ENCODE measurements around the gene PSMD6. TPM values are rescaled to one million over a fixed set of nuclear protein-coding genes. Genes with fewer than 3 reads are reported as not detected.

The PSMD6 gene
- total RNA-seq, 2 donors from 2014 or later = 50.3 to 75.8 TPM

DNA sequence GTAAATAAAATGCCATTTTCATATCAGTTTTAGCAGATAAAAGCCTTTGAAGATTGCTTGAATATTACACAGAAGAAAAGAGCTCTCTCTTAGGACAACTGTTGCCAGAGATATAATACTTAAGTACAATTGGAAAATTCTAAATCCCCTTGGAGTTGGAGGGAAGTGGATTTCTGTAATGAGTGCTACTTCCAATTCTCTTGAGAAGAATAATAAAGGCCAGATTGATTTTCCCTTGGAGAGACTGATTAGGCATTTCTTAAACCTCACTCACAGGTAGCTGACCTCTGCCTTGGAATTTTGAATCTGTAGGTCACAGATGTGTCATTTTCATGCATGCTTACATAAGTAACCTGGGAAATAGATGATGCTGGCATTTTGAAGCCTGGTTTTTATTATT lies 29.8 kb upstream of the PSMD6 start:
- TF ChIP-seq, protein P1, sequence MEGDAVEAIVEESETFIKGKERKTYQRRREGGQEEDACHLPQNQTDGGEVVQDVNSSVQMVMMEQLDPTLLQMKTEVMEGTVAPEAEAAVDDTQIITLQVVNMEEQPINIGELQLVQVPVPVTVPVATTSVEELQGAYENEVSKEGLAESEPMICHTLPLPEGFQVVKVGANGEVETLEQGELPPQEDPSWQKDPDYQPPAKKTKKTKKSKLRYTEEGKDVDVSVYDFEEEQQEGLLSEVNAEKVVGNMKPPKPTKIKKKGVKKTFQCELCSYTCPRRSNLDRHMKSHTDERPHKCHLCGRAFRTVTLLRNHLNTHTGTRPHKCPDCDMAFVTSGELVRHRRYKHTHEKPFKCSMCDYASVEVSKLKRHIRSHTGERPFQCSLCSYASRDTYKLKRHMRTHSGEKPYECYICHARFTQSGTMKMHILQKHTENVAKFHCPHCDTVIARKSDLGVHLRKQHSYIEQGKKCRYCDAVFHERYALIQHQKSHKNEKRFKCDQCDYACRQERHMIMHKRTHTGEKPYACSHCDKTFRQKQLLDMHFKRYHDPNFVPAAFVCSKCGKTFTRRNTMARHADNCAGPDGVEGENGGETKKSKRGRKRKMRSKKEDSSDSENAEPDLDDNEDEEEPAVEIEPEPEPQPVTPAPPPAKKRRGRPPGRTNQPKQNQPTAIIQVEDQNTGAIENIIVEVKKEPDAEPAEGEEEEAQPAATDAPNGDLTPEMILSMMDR (IDR thresholded peaks at IDR 0.05) = no peak
- no peaks in the 10 kb centered on the region for H3K4me1 ChIP-seq

DNA sequence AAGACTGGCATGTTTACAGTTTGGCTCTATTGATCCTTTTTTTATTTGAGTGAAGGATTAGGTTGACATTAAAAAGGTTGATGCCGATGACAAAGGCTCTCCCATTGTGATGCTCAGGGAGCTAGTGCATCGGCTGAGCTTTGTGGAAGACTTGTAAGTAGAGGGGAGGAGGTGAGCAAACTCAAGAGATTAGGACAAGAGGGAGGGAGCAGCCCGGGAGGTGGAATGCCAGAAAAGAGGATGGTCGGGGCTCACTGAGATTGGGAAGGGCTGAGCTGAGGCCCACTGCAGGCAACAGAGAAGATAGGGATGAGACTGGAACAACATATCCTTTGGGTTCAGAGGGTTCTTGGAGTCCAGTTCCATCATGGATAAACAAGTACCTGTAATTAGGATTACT lies 26.5 kb upstream of the PSMD6 start:
- no peak overlapping the region for H3K4me3 ChIP-seq
- no peak overlapping the region for H3K27ac ChIP-seq
- no peak for DNase-seq
- intact Hi-C loops (cut with DNase I) = no loop called here
- no peaks in the 10 kb centered on the region for H3K27me3 ChIP-seq
- H3K36me3 ChIP-seq = no peaks in the 10 kb centered on the region
- no peak overlapping the region for H3K9ac ChIP-seq (ENCODE audit: low read depth in 2 of 2, low read length in 2 of 2)
- TF ChIP-seq, protein P1 (IDR thresholded peaks at IDR 0.05) = no peak
- H3K4me1 ChIP-seq = no peaks in the 10 kb centered on the region
- no peaks in the 10 kb centered on the region for H3K9me3 ChIP-seq

More for the DNA sequence above, 29.8 kb upstream of the PSMD6 start:
- Histone ChIP-seq H3K27ac (no peak overlapping the region), H3K36me3 (no peaks in the 10 kb centered on the region), H3K9ac (ENCODE audit: low read depth in 2 of 2, low read length in 2 of 2) (no peak overlapping the region), H3K4me3 (no peak overlapping the region), H3K27me3 (no peaks in the 10 kb centered on the region), H3K9me3 (no peaks in the 10 kb centered on the region)
- intact Hi-C loops (cut with DNase I) = no loop called here
- no peak for DNase-seq

DNA sequence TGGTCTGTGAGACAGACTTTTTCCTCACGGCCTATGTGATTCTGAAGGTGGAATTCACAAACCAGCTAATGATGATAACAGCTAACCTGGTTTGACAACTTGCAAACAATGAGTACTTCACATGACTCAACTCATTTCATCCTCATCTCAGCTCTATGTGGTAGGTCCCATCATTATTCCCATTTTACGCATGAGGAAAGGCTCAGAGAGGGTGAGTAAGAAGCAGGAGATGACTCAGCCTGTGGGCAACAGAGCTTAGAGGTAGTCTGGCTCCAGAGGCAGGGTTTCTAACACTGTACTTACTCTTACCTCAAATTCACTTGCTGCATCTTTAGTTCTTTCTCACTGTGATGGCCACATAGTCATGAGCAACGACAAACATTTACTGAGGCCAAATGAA lies 25.8 kb upstream of the PSMD6 start:
- Histone ChIP-seq H3K27ac (no peak overlapping the region), H3K9ac (ENCODE audit: low read depth in 2 of 2, low read length in 2 of 2) (no peak overlapping the region), H3K9me3 (no peaks in the 10 kb centered on the region), H3K4me3 (no peak overlapping the region), H3K27me3 (no peaks in the 10 kb centered on the region), H3K4me1 (no peaks in the 10 kb centered on the region), H3K36me3 (no peaks in the 10 kb centered on the region)
- intact Hi-C loops (cut with DNase I) = no loop called here
- TF ChIP-seq, protein P1 (IDR thresholded peaks at IDR 0.05) = no peak
- DNase-seq = no peak

DNA sequence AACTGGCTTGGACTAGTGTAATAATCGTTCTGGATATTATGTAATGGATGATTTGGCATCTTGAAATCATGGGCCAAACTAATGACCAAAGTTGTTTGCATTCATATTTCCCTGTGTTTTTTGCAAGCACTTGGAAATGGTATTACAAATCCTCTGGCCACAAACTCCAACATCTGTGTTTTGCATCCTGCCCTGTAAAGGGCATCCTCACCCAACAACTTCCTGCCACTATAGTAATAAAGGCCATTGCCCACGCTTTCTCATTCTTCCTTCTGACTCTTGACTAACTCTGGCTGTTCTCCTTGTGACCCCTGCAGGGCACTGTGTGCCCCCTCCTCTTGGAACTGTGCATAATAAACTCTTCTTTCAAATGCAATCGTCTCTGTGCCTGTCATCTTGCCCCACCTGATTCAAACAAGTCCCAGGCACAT lies 25.4 kb upstream of the PSMD6 start:
- no peaks in the 10 kb centered on the region for H3K9me3 ChIP-seq
- H3K36me3 ChIP-seq = no peaks in the 10 kb centered on the region
- no peak overlapping the region for H3K9ac ChIP-seq (ENCODE audit: low read depth in 2 of 2, low read length in 2 of 2)
- no peak overlapping the region for H3K27ac ChIP-seq
- intact Hi-C loops (cut with DNase I) = no loop called here
- no peaks in the 10 kb centered on the region for H3K27me3 ChIP-seq
- H3K4me1 ChIP-seq = no peaks in the 10 kb centered on the region
- TF ChIP-seq, protein P1 (IDR thresholded peaks at IDR 0.05) = no peak
- no peak for DNase-seq
- H3K4me3 ChIP-seq = no peak overlapping the region

DNA sequence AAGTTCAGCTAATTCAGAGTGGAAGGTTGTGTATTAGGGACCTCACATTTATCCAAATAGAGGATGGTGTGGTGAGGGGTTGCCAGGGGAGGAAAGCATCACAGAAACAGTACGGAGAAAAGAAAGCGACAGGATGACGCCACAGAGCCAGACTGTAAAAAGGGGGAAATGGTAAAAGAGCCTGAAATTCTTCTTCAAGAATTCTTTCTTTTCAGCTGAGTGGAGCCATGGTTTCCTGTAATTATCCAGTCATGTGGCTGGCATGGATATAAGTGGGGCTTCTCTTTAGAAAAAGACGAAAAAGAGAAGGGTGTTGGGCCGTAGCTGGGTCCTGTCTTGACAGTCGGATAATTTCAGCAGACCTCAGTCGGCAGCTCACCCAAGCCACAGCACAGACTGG lies 24.5 kb upstream of the PSMD6 start:
- Histone ChIP-seq H3K9me3 (no peaks in the 10 kb centered on the region), H3K27ac (no peak overlapping the region), H3K27me3 (no peaks in the 10 kb centered on the region), H3K36me3 (no peaks in the 10 kb centered on the region), H3K4me1 (no peaks in the 10 kb centered on the region), H3K4me3 (no peak overlapping the region), H3K9ac (ENCODE audit: low read depth in 2 of 2, low read length in 2 of 2) (no peak overlapping the region)
- intact Hi-C loops (cut with DNase I) = no loop called here
- TF ChIP-seq, protein P1 (IDR thresholded peaks at IDR 0.05) = no peak
- DNase-seq = no peak
